GM18520 (cell line): ENCODE data around the gene CACNA1C.
"Not testable (repeated sequence)": the region's sequence is repeated elsewhere in the genome, so short reads cannot be mapped to it uniquely, and the experiment has no call there.

Source experiments
- ATAC-seq: cut with Tn5 transposase; IDR thresholded peaks from one replicate; pipeline ENCODE4 v1.9.1; 2021; ENCODE audit not compliant: unreplicated experiment

The CACNA1C gene

GRCh38 chr12:2074792-2075191 lies 22.0 kb downstream of the CACNA1C start:
- no peak for ATAC-seq

GRCh38 chr12:2075508-2076195 lies 22.9 kb downstream of the CACNA1C start:
- no peak for ATAC-seq

GRCh38 chr12:2076196-2076570 lies 23.4 kb downstream of the CACNA1C start:
- no peak for ATAC-seq

- ATAC-seq, result no peak
These were observed 23.9 kb downstream of the CACNA1C start for GRCh38 chr12:2076728-2077127.

GRCh38 chr12:2080604-2081003 lies 27.8 kb downstream of the CACNA1C start:
- ATAC-seq, result no peak

- ATAC-seq, result no peak
These were observed 29.5 kb downstream of the CACNA1C start for GRCh38 chr12:2082321-2082720.

GRCh38 chr12:2083008-2083407 lies 30.2 kb downstream of the CACNA1C start:
- ATAC-seq, result no peak

GRCh38 chr12:2083561-2083960 lies 30.8 kb downstream of the CACNA1C start:
- ATAC-seq, result no peak

GRCh38 chr12:2084553-2085296 lies 31.9 kb downstream of the CACNA1C start:
- ATAC-seq, result no peak

GRCh38 chr12:2092354-2092753 lies 39.6 kb downstream of the CACNA1C start:
- ATAC-seq, result no peak

- ATAC-seq, result no peak
These were observed 40.1 kb downstream of the CACNA1C start for GRCh38 chr12:2092890-2093289.

- ATAC-seq, result no peak
These were observed 41.8 kb downstream of the CACNA1C start for GRCh38 chr12:2094597-2094996.

- no peak for ATAC-seq
These were observed 43.1 kb downstream of the CACNA1C start for GRCh38 chr12:2095878-2096277.

GRCh38 chr12:2097617-2098016 lies 44.8 kb downstream of the CACNA1C start:
- no peak for ATAC-seq

GRCh38 chr12:2098852-2099251 lies 46.1 kb downstream of the CACNA1C start:
- ATAC-seq, result no peak

- ATAC-seq, result no peak
These were observed 46.8 kb downstream of the CACNA1C start for GRCh38 chr12:2099595-2099994.

- no peak for ATAC-seq
These were observed 48.6 kb downstream of the CACNA1C start for GRCh38 chr12:2101359-2101758.

- ATAC-seq, result no peak
These were observed 49.0 kb downstream of the CACNA1C start for GRCh38 chr12:2101771-2102170.

GRCh38 chr12:2102736-2103135 lies 49.9 kb downstream of the CACNA1C start:
- not testable (repeated sequence) for ATAC-seq

- not testable (repeated sequence) for ATAC-seq
These were observed 52.6 kb downstream of the CACNA1C start for GRCh38 chr12:2105387-2105786.

GRCh38 chr12:2108166-2108565 lies 55.4 kb downstream of the CACNA1C start:
- ATAC-seq, result no peak

GRCh38 chr12:2108975-2109671 lies 56.3 kb downstream of the CACNA1C start:
- ATAC-seq, result no peak
